ENCODE data around the gene FRMD4A. TPM values are rescaled to one million over a fixed set of nuclear protein-coding genes. Genes with fewer than 3 reads are reported as not detected.

FRMD4A gene
- total and polyA plus RNA-seq, 12 donors: 17.4 to 43.4 (median 30.3) TPM

DNA sequence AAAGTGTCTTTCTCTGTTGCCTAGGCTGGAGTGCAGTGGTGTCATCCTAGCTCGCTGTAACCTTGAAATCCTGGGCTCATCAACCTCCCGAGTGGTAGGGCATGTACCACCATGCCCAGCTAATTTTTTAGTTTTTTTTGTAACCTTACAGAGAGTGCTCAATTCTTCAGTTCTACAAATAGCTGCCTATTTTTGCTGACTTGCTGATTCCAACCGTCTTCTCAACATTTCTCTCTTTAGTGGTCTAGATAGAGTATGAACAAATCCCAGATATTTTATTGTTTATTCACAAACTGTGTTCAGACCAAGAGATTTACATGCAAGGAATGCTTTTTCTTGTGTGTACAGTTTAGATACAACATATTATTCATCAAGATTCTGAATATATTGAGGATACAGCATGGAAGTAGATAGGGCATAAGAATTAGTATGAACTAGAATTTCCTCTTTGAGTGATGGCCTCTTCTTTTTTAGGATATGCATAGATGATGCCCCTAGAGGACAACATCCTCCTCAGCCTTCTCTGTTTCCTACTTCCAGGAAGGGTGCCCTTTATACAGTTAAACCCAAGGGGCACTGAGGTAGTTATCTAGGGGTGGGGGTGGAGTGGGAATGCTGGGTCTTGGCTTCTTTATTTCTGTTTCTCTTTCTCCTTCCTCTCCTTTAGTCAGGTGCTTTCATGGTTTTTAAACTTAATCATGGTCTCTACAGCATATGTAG, 717.9 kb downstream of the FRMD4A start:
- peaks cover 0 to 22% (median 0%) of the 10 kb centered on the region in 9 donors for H3K4me1 ChIP-seq
- no peak overlapping the region for H3K4me3 ChIP-seq
- no peaks in the 10 kb centered on the region for H3K27me3 ChIP-seq
- TF ChIP-seq CTCF (IDR thresholded peaks at IDR 0.05): no peak
- no peak for DNase-seq
- no peak for ATAC-seq
- peaks cover 0 to 99% (median 40%) of the 10 kb centered on the region in 9 donors for H3K36me3 ChIP-seq
- no peaks in the 10 kb centered on the region for H3K9me3 ChIP-seq
- no peak overlapping the region for H3K27ac ChIP-seq
- WGBS, 2 donors: 87% methylated on average over 3 of the region's 3 CpGs
- intact Hi-C loops (cut with DNase I): loop anchor here in 7 of 10 donors (1.0 to 10.0 kb wide), 4 partner anchors 162 to 166 kb away; no protein-coding TSS in a partner anchor

GRCh38 chr10:13608246-13608853, 722.4 kb downstream of the FRMD4A start:
- ATAC-seq (peak in 1 of 8 donors; percentile 45), DNase-seq (no peak)
- peaks cover 0 to 96% (median 35%) of the 10 kb centered on the region in 9 donors for H3K36me3 ChIP-seq
- TF ChIP-seq CTCF (IDR thresholded peaks at IDR 0.05): no peak
- peak overlapping the region in 1 of 10 donors; percentile 67 for H3K27ac ChIP-seq
- intact Hi-C loops (cut with DNase I): no loop called here
- H3K4me1 ChIP-seq: peaks cover 0 to 18% (median 0%) of the 10 kb centered on the region in 9 donors
- no peak overlapping the region for H3K4me3 ChIP-seq
- no peaks in the 10 kb centered on the region for H3K9me3 ChIP-seq
- H3K27me3 ChIP-seq: no peaks in the 10 kb centered on the region
- WGBS, 2 donors: 61 to 70% methylated on average over 8 of the region's 8 CpGs

- Histone ChIP-seq H3K9me3 (no peaks in the 10 kb centered on the region), H3K27me3 (no peaks in the 10 kb centered on the region), H3K4me3 (no peak overlapping the region), H3K36me3 (peaks cover 0 to 93% (median 28%) of the 10 kb centered on the region in 9 donors), H3K27ac (no peak overlapping the region), H3K4me1 (peaks cover 0 to 16% (median 0%) of the 10 kb centered on the region in 9 donors)
- intact Hi-C loops (cut with DNase I): no loop called here
- DNase-seq: no peak
- no peak for ATAC-seq
- WGBS, 2 donors: 79 to 87% methylated on average over 2 of the region's 2 CpGs
- TF ChIP-seq CTCF (IDR thresholded peaks at IDR 0.05): no peak
Measured at GRCh38 chr10:13604357-13605040, 726.2 kb downstream of the FRMD4A start.

- no peaks in the 10 kb centered on the region for H3K27me3 ChIP-seq
- intact Hi-C loops (cut with DNase I): no loop called here
- H3K4me1 ChIP-seq: no peaks in the 10 kb centered on the region
- no peak overlapping the region for H3K27ac ChIP-seq
- ATAC-seq (no peak), DNase-seq (no peak)
- no peak overlapping the region for H3K4me3 ChIP-seq
- no peaks in the 10 kb centered on the region for H3K9me3 ChIP-seq
- no peak for TF ChIP-seq CTCF (IDR thresholded peaks at IDR 0.05)
- peaks cover 0 to 69% (median 16%) of the 10 kb centered on the region in 9 donors for H3K36me3 ChIP-seq
- 85 to 96% methylated on average over 5 of the region's 5 CpGs for WGBS, 2 donors
Measured at GRCh38 chr10:13597909-13598308, 732.8 kb downstream of the FRMD4A start.

All from heart right ventricle (tissue), 16 donors.